ENCODE measurements around the gene CMKLR1. TPM values are rescaled to one million over a fixed set of nuclear protein-coding genes. Genes with fewer than 3 reads are reported as not detected.

CMKLR1 gene
- total RNA-seq, 2 donors from 2014 or later = not detected

DNA sequence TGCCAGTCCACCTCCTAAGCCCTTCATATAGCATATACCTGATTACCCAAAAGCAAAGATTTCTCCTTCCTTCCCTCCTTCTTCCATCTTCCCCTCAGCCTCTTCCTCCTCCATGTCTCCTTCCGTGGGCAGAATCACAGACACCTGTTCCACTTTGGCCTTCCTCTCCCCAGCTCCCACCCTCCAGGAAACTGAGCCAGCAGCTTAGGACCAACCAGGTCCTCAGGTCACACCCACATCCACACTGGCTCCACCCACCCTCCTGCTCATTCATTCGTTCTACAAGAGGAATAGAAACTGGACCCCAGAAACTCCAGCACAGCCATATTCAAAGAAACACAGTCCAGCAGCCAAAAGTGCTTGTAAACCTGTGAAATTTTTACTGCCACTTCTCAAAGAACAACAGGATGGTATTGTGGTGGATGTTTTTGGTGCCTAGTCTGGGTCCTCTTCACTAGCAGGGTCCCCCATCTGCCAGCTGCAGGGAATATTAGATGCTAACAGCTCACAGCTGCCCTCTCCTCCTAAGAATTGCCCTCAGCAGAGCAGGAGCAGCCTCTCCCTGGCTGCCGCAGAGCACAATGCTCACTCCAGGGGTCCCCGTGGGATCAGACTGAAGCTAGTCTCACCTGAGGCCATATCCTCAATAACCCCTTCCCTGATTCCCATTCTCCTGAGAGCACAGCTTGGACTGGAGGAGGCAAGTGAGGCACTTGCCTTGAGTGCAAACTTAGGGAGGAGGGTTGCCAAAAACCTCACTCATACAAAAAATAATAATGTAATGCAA, 18.4 kb downstream of the CMKLR1 start:
- Mint-ChIP-seq H3K9me3 (no peaks in the 10 kb centered on the region), H3K27me3 (ENCODE audit: insufficient read depth) (no peaks in the 10 kb centered on the region), H3K36me3 (ENCODE audit: low read depth) (no peaks in the 10 kb centered on the region), H3K4me3 (no peak overlapping the region), H3K4me1 (peaks cover 23% of the 10 kb centered on the region), H3K27ac (no peak overlapping the region)
- H3K9ac ChIP-seq (ENCODE audit: extremely low read depth, low read length, poor library complexity, severe bottlenecking) = no peak overlapping the region
- TF ChIP-seq, protein P1, sequence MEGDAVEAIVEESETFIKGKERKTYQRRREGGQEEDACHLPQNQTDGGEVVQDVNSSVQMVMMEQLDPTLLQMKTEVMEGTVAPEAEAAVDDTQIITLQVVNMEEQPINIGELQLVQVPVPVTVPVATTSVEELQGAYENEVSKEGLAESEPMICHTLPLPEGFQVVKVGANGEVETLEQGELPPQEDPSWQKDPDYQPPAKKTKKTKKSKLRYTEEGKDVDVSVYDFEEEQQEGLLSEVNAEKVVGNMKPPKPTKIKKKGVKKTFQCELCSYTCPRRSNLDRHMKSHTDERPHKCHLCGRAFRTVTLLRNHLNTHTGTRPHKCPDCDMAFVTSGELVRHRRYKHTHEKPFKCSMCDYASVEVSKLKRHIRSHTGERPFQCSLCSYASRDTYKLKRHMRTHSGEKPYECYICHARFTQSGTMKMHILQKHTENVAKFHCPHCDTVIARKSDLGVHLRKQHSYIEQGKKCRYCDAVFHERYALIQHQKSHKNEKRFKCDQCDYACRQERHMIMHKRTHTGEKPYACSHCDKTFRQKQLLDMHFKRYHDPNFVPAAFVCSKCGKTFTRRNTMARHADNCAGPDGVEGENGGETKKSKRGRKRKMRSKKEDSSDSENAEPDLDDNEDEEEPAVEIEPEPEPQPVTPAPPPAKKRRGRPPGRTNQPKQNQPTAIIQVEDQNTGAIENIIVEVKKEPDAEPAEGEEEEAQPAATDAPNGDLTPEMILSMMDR (conservative IDR thresholded peaks at IDR 0.05) = no peak
- DNase-seq = peak; percentile 85
- peaks cover 4% of the 10 kb centered on the region for H3K4me1 ChIP-seq (ENCODE audit: control insufficient read depth, insufficient read depth, low read length)
- H3K27ac ChIP-seq (ENCODE audit: low read depth, low read length) = no peak overlapping the region
- H3K27me3 ChIP-seq (ENCODE audit: control insufficient read depth, insufficient read depth, low read length, poor library complexity, severe bottlenecking) = no peaks in the 10 kb centered on the region
- no peaks in the 10 kb centered on the region for H3K36me3 ChIP-seq (ENCODE audit: control insufficient read depth, insufficient read depth, low read length)
- 48 to 86% methylated on average over 1 to 4 of the region's 4 CpGs for WGBS, 2 experiments (ENCODE audit: insufficient coverage in 1 of 2, insufficient read length in 1 of 2)
- H3K4me3 ChIP-seq (ENCODE audit: low read length) = no peak overlapping the region
- H3K9me3 ChIP-seq (ENCODE audit: control insufficient read depth, low read length) = no peaks in the 10 kb centered on the region

DNA sequence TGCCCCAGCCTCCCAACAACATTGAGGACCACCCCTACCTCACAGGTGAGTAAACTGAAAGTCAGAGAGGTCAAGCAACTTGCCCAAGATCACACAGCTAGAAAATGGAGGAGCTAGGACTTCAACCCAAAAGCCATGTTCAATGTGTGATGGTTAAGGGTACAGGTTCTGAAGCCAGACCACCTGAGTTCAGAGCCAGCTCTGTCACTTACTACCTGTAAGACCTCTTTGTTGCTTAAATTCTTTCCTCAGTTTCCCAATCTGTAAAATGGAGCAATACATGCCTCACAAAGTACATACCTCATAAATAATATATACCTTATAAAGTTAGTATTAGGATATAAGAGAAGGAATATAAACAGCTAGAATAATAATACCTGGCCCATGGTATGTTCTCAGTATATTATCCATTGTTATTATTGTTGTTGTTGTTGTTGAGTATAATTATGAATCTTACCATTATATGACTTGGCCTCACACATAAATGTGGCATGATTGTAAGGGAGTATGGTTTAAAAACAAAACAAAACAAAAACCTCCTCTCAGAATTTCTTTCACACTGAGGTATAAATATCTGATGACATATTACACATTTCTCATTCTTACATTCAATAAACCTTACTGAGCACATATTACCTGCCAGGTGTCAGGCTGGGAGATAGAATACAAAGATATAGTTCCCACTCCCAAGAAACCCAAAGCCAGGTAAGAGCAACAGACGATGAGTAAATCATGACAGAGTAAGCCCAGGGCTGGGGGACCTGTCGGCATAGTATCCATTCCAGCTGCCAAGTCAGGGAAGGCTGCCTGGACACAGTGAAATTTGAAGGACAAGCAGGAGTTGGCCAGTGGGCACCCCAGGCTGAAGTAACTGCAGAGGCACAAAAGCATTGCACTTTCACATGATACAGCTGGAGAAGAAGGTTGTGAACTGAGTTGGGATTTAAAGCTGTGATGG, 19.6 kb downstream of the CMKLR1 start:
- H3K27ac Mint-ChIP-seq = no peak overlapping the region
- Histone ChIP-seq H3K9ac (ENCODE audit: extremely low read depth, low read length, poor library complexity, severe bottlenecking) (no peak overlapping the region), H3K27me3 (ENCODE audit: control insufficient read depth, insufficient read depth, low read length, poor library complexity, severe bottlenecking) (no peaks in the 10 kb centered on the region), H3K36me3 (ENCODE audit: control insufficient read depth, insufficient read depth, low read length) (no peaks in the 10 kb centered on the region), H3K4me1 (ENCODE audit: control insufficient read depth, insufficient read depth, low read length) (peaks cover 4% of the 10 kb centered on the region), H3K4me3 (ENCODE audit: low read length) (no peak overlapping the region), H3K9me3 (ENCODE audit: control insufficient read depth, low read length) (no peaks in the 10 kb centered on the region), H3K27ac (ENCODE audit: low read depth, low read length) (no peak overlapping the region)
- no peaks in the 10 kb centered on the region for H3K9me3 Mint-ChIP-seq
- no peaks in the 10 kb centered on the region for H3K27me3 Mint-ChIP-seq (ENCODE audit: insufficient read depth)
- no peak overlapping the region for H3K4me3 Mint-ChIP-seq
- WGBS, 2 experiments (ENCODE audit: insufficient coverage in 1 of 2, insufficient read length in 1 of 2) = 94 to 100% methylated on average over 1 to 2 of the region's 2 CpGs
- TF ChIP-seq, protein P1 (conservative IDR thresholded peaks at IDR 0.05) = no peak
- DNase-seq = peak; percentile 48
- H3K36me3 Mint-ChIP-seq (ENCODE audit: low read depth) = no peaks in the 10 kb centered on the region
- H3K4me1 Mint-ChIP-seq = peaks cover 23% of the 10 kb centered on the region

DNA sequence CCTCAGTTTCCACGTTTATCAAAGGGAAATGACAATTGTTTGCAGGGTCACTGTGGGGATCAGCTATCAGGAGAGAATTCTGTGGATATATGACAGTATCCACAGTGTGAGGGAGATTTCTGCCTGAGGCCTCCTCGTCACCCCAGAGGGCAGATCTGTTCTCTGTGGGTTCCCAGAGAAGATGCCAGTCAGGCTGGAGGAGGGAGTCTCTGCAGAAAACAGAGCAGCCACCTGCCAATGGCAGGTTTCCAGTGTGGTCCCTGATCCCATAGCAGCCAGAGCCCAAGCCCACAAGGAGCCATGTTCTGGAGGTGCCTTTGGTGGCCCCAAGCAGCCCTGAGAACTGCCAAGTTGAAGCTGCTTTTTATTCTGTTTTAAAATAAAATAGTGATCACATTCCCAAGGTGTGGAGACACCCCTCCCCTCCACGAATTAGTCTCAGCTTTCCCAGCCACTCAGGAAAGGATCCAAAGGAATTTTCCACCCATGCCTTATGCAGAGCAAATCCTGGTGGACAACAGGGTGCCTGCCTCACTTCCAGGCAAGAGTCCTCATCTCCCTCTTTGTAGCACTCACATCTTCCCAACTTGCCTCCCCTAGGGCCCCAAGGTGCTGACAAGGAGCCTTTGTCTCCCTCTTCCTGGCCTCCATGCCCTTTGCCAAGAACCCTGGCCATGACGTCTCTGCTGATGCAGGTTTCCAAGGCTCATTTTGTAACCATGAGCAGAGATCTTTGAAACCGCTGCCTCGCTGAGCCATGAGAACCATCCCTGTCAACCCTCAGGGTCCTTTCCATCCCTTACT, 20.4 kb downstream of the CMKLR1 start:
- TF ChIP-seq, protein P1 (conservative IDR thresholded peaks at IDR 0.05) = no peak
- H3K27ac ChIP-seq (ENCODE audit: low read depth, low read length) = no peak overlapping the region
- no peaks in the 10 kb centered on the region for H3K36me3 Mint-ChIP-seq (ENCODE audit: low read depth)
- no peak overlapping the region for H3K4me3 ChIP-seq (ENCODE audit: low read length)
- H3K4me1 Mint-ChIP-seq = peaks cover 28% of the 10 kb centered on the region
- H3K27me3 Mint-ChIP-seq (ENCODE audit: insufficient read depth) = no peaks in the 10 kb centered on the region
- no peak overlapping the region for H3K27ac Mint-ChIP-seq
- no peaks in the 10 kb centered on the region for H3K9me3 Mint-ChIP-seq
- H3K36me3 ChIP-seq (ENCODE audit: control insufficient read depth, insufficient read depth, low read length) = no peaks in the 10 kb centered on the region
- WGBS, 2 experiments (ENCODE audit: insufficient coverage in 1 of 2, insufficient read length in 1 of 2) = 88 to 90% methylated on average over 3 to 6 of the region's 6 CpGs
- H3K4me1 ChIP-seq (ENCODE audit: control insufficient read depth, insufficient read depth, low read length) = peaks cover 4% of the 10 kb centered on the region
- H3K4me3 Mint-ChIP-seq = no peak overlapping the region
- H3K9ac ChIP-seq (ENCODE audit: extremely low read depth, low read length, poor library complexity, severe bottlenecking) = no peak overlapping the region
- H3K27me3 ChIP-seq (ENCODE audit: control insufficient read depth, insufficient read depth, low read length, poor library complexity, severe bottlenecking) = no peaks in the 10 kb centered on the region
- no peaks in the 10 kb centered on the region for H3K9me3 ChIP-seq (ENCODE audit: control insufficient read depth, low read length)
- DNase-seq = no peak
